ENCODE results near the gene CLSTN3. TPM values are rescaled to one million over a fixed set of nuclear protein-coding genes. Genes with fewer than 3 reads are reported as not detected.
A peak's percentile ranks its signal among the peaks of the same experiment; 100 is the strongest.

Gene CLSTN3
- total and polyA plus RNA-seq, 9 of the 15 experiments (the other 6 are each of a cell fraction or from before 2014, with no cell fraction given), result 0.08 to 23.2 (median 11.0) TPM

DNA sequence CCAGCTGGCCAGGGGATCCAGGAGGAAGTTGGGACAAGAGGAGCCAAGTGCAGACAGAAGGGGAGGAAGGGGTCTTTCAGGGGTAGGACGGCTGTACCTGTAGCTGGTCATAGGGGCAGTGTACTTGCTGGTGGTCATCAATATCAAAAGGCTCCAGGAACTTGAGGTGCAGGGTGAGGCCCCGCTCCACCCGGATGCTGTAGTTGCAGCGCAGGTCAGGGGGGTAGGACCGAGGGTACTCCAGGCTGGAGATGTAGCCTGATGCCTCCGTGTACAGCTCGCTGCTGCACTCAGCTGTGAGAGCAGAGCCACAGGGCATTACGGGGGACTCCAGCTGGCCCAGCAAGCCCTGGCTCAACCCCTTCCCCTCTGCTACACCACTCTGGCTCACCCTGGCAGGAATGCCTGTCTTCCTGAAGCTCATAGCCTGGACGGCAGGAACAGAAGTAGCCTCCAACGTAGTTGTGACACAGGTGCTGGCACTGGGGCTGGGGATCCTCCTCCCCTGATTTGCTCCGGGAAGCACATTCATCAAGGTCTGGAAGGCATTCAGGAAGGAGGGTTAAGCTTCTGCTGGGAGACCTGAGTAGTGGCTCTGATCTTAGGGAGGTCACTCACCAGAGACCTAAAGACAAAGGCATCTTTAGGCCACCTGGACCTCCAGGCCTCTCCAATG lies 40.8 kb upstream of the CLSTN3 start (continued):
- TF ChIP-seq USF1 (CRISPR knock-in tag; IDR thresholded peaks at IDR 0.05) (no peak), MTF1 (CRISPR knock-in tag; IDR thresholded peaks at IDR 0.05; ENCODE audit: borderline replicate concordance) (no peak), THAP7 (CRISPR knock-in tag; IDR thresholded peaks at IDR 0.05) (no peak)

DNA sequence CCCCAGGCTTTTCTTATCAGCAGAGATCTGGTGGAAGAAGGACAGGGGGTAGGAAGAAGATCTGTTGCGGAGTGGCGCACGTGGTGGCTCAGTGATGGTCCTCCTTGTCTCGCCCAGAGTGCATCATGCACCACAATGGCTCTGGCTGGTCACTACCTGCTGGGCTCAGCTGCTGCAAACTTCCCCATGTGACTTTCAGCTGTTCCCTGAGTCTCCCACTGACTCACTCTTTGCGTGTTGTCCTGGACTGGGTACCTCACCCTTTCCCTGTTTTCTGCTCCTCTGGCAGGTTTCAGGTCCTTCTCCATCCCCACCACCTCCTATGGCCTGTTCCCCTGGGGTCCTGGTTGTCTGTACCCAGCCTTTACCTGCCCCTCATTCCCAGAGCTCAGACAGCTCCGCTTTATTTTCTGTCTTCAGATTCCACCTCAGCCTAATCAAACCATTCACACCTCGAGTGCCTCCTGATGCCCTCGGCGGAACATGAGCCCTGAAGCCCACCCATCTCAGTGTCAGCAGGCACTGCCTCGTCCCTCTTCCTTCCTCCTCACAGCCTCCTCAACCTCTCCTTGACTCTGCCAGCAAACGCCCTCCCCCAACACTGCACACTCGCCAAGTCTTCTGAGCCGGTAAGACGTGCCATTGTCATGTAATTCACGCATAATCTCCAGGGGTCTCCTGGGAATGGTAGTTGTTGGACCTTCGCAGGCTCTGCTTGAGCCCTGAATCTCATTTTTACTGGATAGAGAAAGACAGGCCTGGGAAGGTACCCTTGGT lies 39.8 kb upstream of the CLSTN3 start:
- no peak overlapping the region for H3K4me2 ChIP-seq (ENCODE audit: insufficient read depth, low read length)
- 41% methylated on average over 14 of the region's 16 CpGs for WGBS (ENCODE audit: insufficient coverage, low coverage, missing lambda C conversion rate)
- H3K9ac ChIP-seq (ENCODE audit: insufficient read depth in 1 of 2, low read depth in 2 of 2, low read length in 2 of 2), result no peak overlapping the region
- DNase-seq (ENCODE audit: extremely low read depth in 1 of 4, low spot score in 3 of 4), result no peak
- H3K27ac ChIP-seq (ENCODE audit: extremely low read depth, low read depth, low read length), result no peak overlapping the region
- no peak for FAIRE-seq
- no TSS peak for BruUV-seq (replicated peaks)
- peaks cover 6 to 16% of the 10 kb centered on the region in 2 experiments; a peak in 3 of 5 replicates for H3K4me1 ChIP-seq (replicated peaks in 1 of 2; ENCODE audit: control insufficient read depth in 2 of 2, insufficient read depth in 2 of 2, low read length in 2 of 2)
- H3K79me2 ChIP-seq (ENCODE audit: control insufficient read depth, insufficient read depth, low read length), result no peaks in the 10 kb centered on the region
- no peak overlapping the region for H3K4me3 ChIP-seq
- H2AFZ ChIP-seq (ENCODE audit: low read depth, low read length), result no peak overlapping the region
- ChIA-PET CTCF (ENCODE audit: low intra/inter-chr PET ratio) (no interaction called here), POLR2A (interaction anchor here (0.8 kb wide), 1 partner anchor 11 kb away, joined by 3 read pairs; no protein-coding TSS in a partner anchor)
- TF ChIP-seq THRA (IDR thresholded peaks at IDR 0.05) (no peak), TFAP4 (CRISPR knock-in tag; IDR thresholded peaks at IDR 0.05; ENCODE audit: borderline replicate concordance) (peak; percentile 38; the same call in 1 of the 2 replicates), RBM22 (IDR thresholded peaks at IDR 0.05; ENCODE audit: low read depth, low read length, poor library complexity, severe bottlenecking) (no peak), IFI16 (CRISPR knock-in tag; IDR thresholded peaks at IDR 0.05) (no peak), MNT (conservative IDR thresholded peaks at IDR 0.05) (no peak), CHD4 (IDR thresholded peaks at IDR 0.05; ENCODE audit: insufficient read depth, insufficient replicate concordance, low read depth, low read length, poor library complexity, severe bottlenecking) (no peak)
- H3K9me3 ChIP-seq (replicated peaks; ENCODE audit: control insufficient read depth, insufficient read depth, low read depth, low read length), result no peaks in the 10 kb centered on the region
- H4K20me1 ChIP-seq (replicated peaks; ENCODE audit: control insufficient read depth, insufficient read depth, low read length), result no peaks in the 10 kb centered on the region
- no peaks in the 10 kb centered on the region for H3K9me1 ChIP-seq (ENCODE audit: control insufficient read depth, insufficient read depth, low read length)
- H3K36me3 ChIP-seq (ENCODE audit: control insufficient read depth, insufficient read depth, low read length), result no peaks in the 10 kb centered on the region
- in situ Hi-C loops (cut with MboI) (no loop called here), intact Hi-C loops (cut with micrococcal nuclease) (no loop called here)
- no peak for ATAC-seq
- H3K27me3 ChIP-seq (ENCODE audit: control insufficient read depth in 2 of 2, insufficient read depth in 2 of 2, low read length in 2 of 2), result no peaks in the 10 kb centered on the region; a peak in 2 of 5 replicates

Data from K562 (cell line).